GM21529 (cell line): ENCODE measurements around the gene CFAP410.

Experiments
- ATAC-seq: cut with Tn5 transposase; IDR thresholded peaks from one replicate; pipeline ENCODE4 v1.9.1; 2021; ENCODE audit not compliant: unreplicated experiment

Gene CFAP410

DNA sequence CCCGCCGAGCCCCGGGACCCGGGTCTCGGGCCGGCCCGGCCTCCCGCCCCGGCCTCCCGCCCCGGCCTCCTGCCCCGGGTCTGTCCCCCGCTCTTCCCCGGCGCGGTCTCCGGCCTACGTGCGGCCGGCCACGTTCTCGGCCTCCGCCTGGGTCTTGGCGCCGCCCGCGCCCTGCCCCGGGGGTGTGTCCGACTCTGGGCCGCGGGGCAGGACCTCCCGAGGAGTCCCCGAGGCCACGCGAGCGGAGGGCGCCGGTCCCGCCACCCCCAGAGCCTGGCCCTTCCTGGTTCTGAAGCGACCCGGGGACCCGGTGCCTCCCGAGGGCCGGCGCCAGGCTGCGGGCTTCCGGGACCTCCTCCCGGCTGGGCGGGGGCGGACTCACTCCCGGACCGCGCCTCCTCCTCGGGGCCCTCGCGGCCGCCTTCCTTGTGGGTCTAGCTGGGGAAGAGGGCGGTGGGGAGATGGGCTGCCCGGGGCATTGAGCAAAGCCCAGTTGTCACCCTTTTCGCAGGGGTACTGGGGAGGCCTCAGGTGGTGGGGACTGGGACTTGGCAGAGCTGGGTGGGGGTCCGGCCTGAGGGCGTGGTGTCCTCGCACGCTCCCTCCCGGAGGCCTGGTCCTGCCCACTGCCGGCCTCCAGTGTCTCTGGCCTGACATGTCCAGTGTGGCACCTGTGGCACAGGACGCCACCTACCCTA, 38.8 kb downstream of the CFAP410 start:
- peak; percentile 28 for ATAC-seq

DNA sequence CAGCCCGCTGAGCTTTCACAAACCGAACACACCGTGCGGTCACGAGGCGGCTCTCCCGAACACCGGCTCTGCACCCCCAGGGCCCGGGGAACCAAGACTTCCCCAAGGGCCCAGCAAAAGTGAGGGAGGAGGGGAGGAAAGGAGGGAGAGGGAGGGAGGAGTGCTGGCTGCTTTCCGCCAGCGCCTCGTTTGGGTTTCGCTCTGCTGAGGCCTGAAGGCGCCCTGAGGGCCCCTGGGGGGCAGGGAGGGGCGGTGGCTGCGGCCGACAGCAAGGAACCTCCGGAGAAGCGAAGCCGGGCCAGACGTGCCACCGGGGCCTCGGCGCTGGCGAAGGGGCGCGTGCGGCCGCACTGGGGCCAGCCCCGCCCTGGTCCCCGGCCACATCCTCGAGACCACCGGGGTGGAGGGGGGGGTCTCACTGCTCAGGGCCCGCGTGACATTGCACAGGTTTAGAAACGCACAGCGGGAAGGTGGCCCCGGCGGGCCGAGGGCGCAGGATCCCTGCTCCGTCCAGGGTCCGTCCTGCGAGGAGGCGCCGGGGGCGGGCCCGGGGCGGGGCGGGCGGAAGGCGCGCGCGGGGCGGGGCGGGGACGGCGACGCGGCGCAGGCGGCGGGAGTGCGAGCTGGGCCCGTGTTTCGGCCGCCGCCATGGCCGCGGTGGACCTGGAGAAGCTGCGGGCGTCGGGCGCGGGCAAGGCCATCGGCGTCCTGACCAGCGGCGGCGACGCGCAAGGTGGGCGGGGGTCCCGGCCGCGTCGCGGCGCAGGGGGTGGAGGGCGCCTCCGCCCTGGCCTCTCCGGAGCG, 39.5 kb downstream of the CFAP410 start, which contains the start of gene PFKL:
Gene PFKL (plus strand): TSS at position 596 of the 804 bp plus-strand sequence. CDS start 53 bp downstream, at position 649.
- peak; percentile 54 for ATAC-seq

DNA sequence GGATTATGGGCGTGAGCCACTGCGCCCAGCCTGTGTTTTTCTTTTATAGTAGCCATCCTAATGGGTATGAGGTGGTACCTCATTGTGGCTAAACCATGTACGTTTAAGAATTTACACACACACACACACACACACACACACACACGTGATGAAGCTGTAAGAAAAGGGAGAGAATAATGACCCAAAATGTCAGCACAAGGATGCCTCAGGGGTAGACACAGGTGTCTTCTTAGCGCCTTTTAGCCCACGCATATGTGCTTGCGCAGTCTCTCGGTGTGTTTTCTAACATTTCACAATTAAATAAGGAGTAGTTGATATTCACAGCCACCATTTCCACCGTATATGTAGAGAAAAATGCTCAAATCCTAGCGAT, 40.1 kb downstream of the CFAP410 start:
- no peak for ATAC-seq

GRCh38 chr21:44298301-44298700, 40.9 kb downstream of the CFAP410 start:
- no peak for ATAC-seq

GRCh38 chr21:44297525-44298290, 41.5 kb downstream of the CFAP410 start:
- ATAC-seq = no peak

DNA sequence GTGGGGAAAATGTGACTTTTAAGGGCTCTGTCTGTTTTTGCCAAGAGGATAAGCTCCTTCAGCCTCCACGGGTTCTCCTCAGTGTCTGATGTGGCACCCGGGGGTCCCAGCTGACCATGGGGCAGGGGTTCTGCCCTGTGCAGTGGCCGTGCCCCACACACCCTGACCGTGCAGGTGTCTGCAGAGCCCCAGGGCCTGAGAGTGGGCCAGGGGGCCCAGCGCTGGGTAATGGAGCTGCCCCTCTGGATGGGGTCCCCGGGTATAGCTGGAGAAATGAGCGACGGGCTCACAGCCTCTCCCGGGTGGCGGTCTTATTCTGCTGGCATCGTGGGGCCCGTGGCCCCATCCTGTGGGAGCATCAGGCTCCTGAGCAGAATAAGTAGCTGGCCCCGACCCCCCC, 42.3 kb downstream of the CFAP410 start:
- ATAC-seq = no peak

- no peak for ATAC-seq
These were observed 43.1 kb downstream of the CFAP410 start for GRCh38 chr21:44296103-44296519.

DNA sequence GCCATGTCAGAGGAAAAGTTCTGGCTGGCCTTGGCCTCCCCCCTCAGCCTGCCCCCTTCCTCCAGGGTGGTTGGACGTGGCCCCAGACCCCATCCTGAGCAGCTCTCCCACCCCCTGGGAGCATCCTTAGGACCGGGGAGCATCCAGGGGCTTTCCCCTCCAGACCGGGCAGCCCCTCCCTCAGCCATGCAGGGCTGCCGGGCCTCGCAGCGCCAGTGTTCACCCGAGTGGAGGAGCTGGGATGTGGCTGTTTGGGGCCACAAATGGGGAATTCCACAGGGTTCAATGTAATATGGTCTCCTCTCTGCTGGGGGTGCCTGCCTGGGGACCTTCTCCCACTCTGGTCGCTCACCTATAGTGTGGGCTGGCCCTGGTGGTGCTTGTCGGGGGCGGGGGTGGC, 43.5 kb downstream of the CFAP410 start:
- ATAC-seq = no peak

GRCh38 chr21:44295163-44295573, 44.0 kb downstream of the CFAP410 start:
- no peak for ATAC-seq

DNA sequence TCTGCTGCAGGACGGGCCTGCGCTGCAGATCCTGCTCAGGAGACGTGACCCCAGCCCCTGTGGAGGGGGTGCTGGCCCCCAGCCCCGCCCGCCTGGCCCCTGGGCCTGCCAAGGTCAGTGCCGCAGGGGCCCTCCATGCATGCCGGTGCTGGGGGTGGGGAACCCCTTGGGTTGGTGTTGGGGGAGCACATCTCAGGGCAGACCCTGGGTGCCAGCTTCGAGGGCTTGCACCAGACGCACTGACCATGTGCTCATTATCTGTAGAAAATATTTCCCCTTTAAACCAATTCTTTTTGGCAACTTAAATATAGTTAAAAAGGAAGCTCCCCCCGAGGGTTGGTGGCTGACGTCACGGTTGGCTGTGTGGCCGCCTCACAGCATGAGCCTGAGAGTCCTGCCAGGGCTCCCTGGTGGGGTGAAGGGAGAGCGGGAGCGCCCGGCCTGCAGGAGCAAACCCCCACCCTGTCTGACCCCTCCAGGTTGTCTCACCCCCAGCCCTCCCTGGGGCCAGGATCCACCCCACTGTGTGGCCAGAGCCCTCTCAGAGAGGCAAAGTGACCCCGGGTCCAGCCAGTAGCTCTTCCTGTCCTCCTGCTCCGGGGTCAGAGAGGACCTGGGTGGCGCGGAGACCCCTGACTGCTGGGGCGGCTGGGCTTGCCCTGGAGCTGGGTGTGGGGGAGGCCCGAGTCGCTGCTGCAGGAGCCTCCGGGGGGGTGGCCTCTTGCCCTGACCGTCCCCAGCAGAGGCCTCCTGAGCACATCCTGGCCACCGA, 44.6 kb downstream of the CFAP410 start:
- ATAC-seq = no peak

DNA sequence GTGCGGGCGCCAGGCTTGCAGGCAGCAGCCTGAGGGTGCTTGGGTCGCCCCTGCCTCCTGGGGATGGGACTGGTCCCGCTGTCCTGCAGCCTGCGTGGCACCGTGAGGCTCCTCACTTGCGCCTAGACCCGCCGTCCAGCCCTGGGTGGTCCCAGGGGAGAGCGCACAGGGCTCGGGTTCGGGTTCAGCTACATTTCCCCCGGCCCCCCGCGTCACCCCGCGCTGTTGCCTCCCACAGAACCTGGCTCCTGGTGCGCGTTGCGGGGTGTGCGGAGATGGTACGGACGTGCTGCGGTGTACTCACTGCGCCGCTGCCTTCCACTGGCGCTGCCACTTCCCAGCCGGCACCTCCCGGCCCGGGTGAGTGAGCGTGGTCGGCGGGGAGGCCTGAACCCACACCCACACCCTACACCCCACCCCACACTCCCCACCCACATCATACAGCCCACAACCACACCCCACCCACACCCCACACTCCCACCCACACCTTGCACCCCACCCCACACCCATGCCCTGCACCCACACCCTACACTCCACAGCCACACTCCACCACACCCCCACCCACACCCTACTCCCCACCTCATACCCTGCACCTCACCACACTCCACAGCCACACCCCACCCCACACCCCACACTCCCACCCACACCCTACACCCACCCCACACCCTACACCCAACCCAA, 45.5 kb downstream of the CFAP410 start:
- ATAC-seq = no peak

GRCh38 chr21:44292812-44293195, 46.4 kb downstream of the CFAP410 start:
- no peak for ATAC-seq

GRCh38 chr21:44291936-44292811, 47.0 kb downstream of the CFAP410 start:
- ATAC-seq = no peak

- no peak for ATAC-seq
These were observed 47.9 kb downstream of the CFAP410 start for GRCh38 chr21:44291078-44291935.

DNA sequence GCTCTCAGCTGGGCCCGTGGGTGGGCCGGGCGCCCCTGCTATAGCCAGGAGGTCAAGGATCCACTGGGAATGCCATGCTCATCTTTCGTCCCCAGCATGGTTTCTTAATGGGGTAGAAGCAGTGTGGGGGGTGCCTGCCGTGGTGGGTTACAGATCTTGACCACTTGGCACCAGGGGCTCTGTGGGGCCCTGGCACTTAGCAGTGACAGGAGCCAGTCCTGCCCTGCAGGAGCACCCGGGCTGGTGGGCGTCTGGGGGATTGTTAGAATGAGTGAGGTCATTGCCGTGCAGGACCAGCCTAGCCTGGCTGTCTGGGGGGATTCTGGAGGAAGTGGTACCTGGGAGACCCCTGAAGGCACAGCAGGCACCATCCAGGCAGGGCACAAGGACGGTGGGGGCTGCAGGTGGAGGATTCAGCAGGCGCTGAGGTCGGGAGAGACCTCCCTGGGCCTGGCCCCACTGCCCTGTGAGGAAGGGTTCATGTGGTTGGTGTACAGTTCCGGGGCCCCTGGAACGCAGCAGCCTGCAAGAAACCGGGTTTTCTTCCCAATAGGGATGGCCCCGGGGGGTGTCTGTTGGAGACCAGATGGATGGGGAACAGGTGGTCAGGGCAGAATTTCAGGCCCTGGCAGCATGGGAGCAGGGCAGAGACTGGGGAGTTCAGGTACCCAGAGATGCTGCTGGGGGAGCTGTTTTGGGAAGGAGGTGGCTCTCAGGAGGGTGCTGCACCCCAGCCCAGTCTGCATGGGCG, 48.7 kb downstream of the CFAP410 start:
- ATAC-seq = no peak

DNA sequence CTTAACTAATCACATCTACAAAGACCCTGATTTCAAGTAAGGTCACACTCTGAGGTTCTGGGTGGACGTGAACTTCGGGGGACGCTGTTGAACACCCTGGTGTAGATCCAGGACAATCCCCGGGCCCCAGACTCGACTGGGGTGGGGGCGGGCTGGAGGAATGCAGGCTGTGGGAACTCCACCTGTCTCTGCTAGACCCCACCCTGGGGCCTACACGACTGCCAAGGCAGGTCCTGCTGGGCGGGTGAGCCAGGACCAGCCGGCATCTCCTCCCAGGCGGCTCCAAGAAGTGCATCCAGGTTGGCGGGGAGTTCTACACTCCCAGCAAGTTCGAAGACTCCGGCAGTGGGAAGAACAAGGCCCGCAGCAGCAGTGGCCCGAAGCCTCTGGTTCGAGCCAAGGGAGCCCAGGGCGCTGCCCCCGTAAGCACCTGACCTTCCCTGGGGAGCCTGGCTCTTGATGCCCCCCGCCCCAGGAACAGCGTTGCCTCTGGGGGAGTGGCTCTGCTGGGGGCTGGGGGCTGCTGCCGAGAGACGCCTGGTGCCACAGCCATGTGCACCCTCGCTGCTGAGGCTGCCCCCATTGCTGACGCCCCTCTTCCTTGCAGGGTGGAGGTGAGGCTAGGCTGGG, 49.7 kb downstream of the CFAP410 start:
- no peak for ATAC-seq
